Measurements from ENCODE around the gene ACTR1A. TPM values are rescaled to one million over a fixed set of nuclear protein-coding genes. Genes with fewer than 3 reads are reported as not detected.

ACTR1A gene
- polyA plus RNA-seq, 3 donors, result 72.7 to 79.4 (median 79.0) TPM

- H2AFZ ChIP-seq (ENCODE audit: insufficient read depth, low read depth, low read length, poor library complexity, severe bottlenecking), result no peak overlapping the region
- Mint-ChIP-seq H3K4me3 (no peak overlapping the region), H3K27me3 (ENCODE audit: low read depth in 3 of 3) (no peaks in the 10 kb centered on the region), H3K4me1 (no peaks in the 10 kb centered on the region), H3K36me3 (peaks cover 89 to 98% of the 10 kb centered on the region in 2 donors), H3K27ac (peak overlapping the region in 2 of 7 donors; percentile 51 to 70), H3K9me3 (peaks cover 0 to 3% (median 0%) of the 10 kb centered on the region in 7 donors)
- intact Hi-C loops (cut with micrococcal nuclease), result loop anchor here in 1 of 2 donors (10.0 kb wide), 1 partner anchor 320 kb away; no protein-coding TSS in a partner anchor
- H3K9me3 ChIP-seq (replicated peaks in 1 of 2; ENCODE audit: control insufficient read depth in 1 of 2, insufficient read depth in 1 of 2, low read length in 2 of 2), result no peaks in the 10 kb centered on the region
- H3K36me3 ChIP-seq (replicated peaks in 1 of 2; ENCODE audit: control insufficient read depth in 1 of 2, insufficient read depth in 2 of 2, low read length in 2 of 2), result peaks cover 94 to 99% of the 10 kb centered on the region in 2 donors
- no peak overlapping the region for H3K4me2 ChIP-seq (replicated peaks; ENCODE audit: extremely low read depth, low read length, poor library complexity, severe bottlenecking)
- no peak overlapping the region for H3K27ac ChIP-seq (ENCODE audit: low read depth in 1 of 2, low read length in 2 of 2)
- 96% methylated on average over 18 of the region's 18 CpGs for WGBS (ENCODE audit: insufficient coverage)
- no peak for TF ChIP-seq CTCF (IDR thresholded peaks at IDR 0.05)
- H3K27me3 ChIP-seq (ENCODE audit: control insufficient read depth in 2 of 2, insufficient read depth in 2 of 2, low read length in 2 of 2), result no peaks in the 10 kb centered on the region
- H3K9ac ChIP-seq (ENCODE audit: insufficient read depth, low read length, poor library complexity, severe bottlenecking), result no peak overlapping the region
- peaks cover 54% of the 10 kb centered on the region for H4K20me1 ChIP-seq (ENCODE audit: insufficient read depth, low read length)
- peaks cover 3% of the 10 kb centered on the region for H3K79me2 ChIP-seq (ENCODE audit: insufficient read depth, low read length)
- no peak overlapping the region for H3K4me3 ChIP-seq (replicated peaks in 1 of 3; ENCODE audit: low read depth in 2 of 3, low read length in 3 of 3)
- no peaks in the 10 kb centered on the region for H3K4me1 ChIP-seq (ENCODE audit: control insufficient read depth in 1 of 2, insufficient read depth in 2 of 2, low read length in 2 of 2)
- DNase-seq, result no peak
These were observed 17.3 kb downstream of the ACTR1A start for GRCh38 chr10:102485093-102485784.

- TF ChIP-seq CTCF (IDR thresholded peaks at IDR 0.05), result no peak
- WGBS (ENCODE audit: insufficient coverage), result 100% methylated on average over 4 of the region's 13 CpGs
- H3K36me3 ChIP-seq (replicated peaks in 1 of 2; ENCODE audit: control insufficient read depth in 1 of 2, insufficient read depth in 2 of 2, low read length in 2 of 2), result peaks cover 97 to 99% of the 10 kb centered on the region in 2 donors
- H3K4me3 ChIP-seq (replicated peaks in 1 of 3; ENCODE audit: low read depth in 2 of 3, low read length in 3 of 3), result no peak overlapping the region
- H3K27me3 ChIP-seq (ENCODE audit: control insufficient read depth in 2 of 2, insufficient read depth in 2 of 2, low read length in 2 of 2), result no peaks in the 10 kb centered on the region
- Mint-ChIP-seq H3K4me1 (peaks cover 6% of the 10 kb centered on the region), H3K9me3 (peaks cover 0 to 3% (median 0%) of the 10 kb centered on the region in 7 donors), H3K27me3 (ENCODE audit: low read depth in 3 of 3) (no peaks in the 10 kb centered on the region), H3K36me3 (peaks cover 93 to 100% of the 10 kb centered on the region in 2 donors), H3K4me3 (no peak overlapping the region), H3K27ac (peak overlapping the region in 1 of 7 donors; percentile 67)
- no peaks in the 10 kb centered on the region for H3K9me3 ChIP-seq (replicated peaks in 1 of 2; ENCODE audit: control insufficient read depth in 1 of 2, insufficient read depth in 1 of 2, low read length in 2 of 2)
- DNase-seq, result peak in 1 of 3 donors; percentile 2
- H2AFZ ChIP-seq (ENCODE audit: insufficient read depth, low read depth, low read length, poor library complexity, severe bottlenecking), result no peak overlapping the region
- H3K4me2 ChIP-seq (replicated peaks; ENCODE audit: extremely low read depth, low read length, poor library complexity, severe bottlenecking), result no peak overlapping the region
- peaks cover 55% of the 10 kb centered on the region for H4K20me1 ChIP-seq (ENCODE audit: insufficient read depth, low read length)
- intact Hi-C loops (cut with micrococcal nuclease), result loop anchor here (5.0 to 10.0 kb wide), 2 partner anchors 92 to 319 kb away; no protein-coding TSS in a partner anchor
- H3K9ac ChIP-seq (ENCODE audit: insufficient read depth, low read length, poor library complexity, severe bottlenecking), result no peak overlapping the region
- peaks cover 0 to 6% of the 10 kb centered on the region in 2 donors for H3K4me1 ChIP-seq (ENCODE audit: control insufficient read depth in 1 of 2, insufficient read depth in 2 of 2, low read length in 2 of 2)
- no peaks in the 10 kb centered on the region for H3K79me2 ChIP-seq (ENCODE audit: insufficient read depth, low read length)
- no peak overlapping the region for H3K27ac ChIP-seq (ENCODE audit: low read depth in 1 of 2, low read length in 2 of 2)
These were observed 18.5 kb downstream of the ACTR1A start for GRCh38 chr10:102484021-102484420.
